ENCODE results near the gene ERN2. TPM values are rescaled to one million over a fixed set of nuclear protein-coding genes. Genes with fewer than 3 reads are reported as not detected.

Gene ERN2
- total RNA-seq, 1 donor from 2014 or later, result 1.8 TPM

DNA sequence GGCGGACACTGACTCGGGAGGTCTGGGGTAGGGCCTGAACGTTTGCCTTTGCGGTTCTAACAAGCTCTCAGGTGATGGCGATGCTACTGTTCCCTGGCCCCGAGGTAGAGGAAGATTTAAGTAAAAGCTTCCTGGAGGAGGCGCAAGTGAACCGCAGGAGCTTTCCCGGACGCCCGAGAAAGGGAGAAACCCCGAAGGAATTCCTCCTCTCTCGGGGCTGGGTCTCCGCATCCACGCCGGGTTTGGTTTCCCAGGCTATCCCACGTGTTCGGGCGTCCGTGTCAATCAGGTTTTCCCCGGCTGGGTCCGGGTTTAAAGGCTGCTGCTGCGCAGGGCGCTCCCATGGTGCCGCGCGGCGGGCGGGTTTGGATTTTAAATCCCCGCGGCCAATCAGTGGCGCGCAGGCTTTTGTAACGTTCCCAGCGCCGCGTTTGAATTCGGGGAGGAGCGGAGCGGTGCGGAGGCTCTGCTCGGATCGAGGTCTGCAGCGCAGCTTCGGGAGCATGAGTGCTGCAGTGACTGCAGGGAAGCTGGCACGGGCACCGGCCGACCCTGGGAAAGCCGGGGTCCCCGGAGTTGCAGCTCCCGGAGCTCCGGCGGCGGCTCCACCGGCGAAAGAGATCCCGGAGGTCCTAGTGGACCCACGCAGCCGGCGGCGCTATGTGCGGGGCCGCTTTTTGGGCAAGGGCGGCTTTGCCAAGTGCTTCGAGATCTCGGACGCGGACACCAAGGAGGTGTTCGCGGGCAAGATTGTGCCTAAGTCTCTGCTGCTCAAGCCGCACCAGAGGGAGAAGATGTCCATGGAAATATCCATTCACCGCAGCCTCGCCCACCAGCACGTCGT is 34.4 kb downstream of the ERN2 start, which contains the start of gene PLK1:
PLK1 (plus strand) TSS at position 460 of the 844 bp plus-strand sequence; CDS start at position 504, 44 bp downstream.
- Histone ChIP-seq H3K4me3 (peak within 1 kb of the TSS; percentile 95), H3K9me3 (ENCODE audit: low read depth) (no peaks in the 10 kb centered on the region), H4K20me1 (ENCODE audit: low read depth) (peaks cover 49% of the 10 kb centered on the region), H2AFZ (replicated peaks) (peak within 1 kb of the TSS; percentile 80), H3K79me2 (ENCODE audit: low read depth) (peaks cover 49% of the 10 kb centered on the region), H3K4me1 (peaks cover 31% of the 10 kb centered on the region), H3F3A (ENCODE audit: low read depth) (peaks cover 35% of the 10 kb centered on the region), H3K4me2 (peak within 1 kb of the TSS; percentile 85), H3K36me3 (peaks cover 4% of the 10 kb centered on the region), H3K27ac (peak within 1 kb of the TSS; percentile 15), H3K27me3 (no peaks in the 10 kb centered on the region), H3K9ac (peak within 1 kb of the TSS; percentile 67)
- peaks cover 25% of the 10 kb centered on the region for H3K4me1 Mint-ChIP-seq
- H3K9me3 Mint-ChIP-seq, result no peaks in the 10 kb centered on the region
- TF ChIP-seq, protein P1, sequence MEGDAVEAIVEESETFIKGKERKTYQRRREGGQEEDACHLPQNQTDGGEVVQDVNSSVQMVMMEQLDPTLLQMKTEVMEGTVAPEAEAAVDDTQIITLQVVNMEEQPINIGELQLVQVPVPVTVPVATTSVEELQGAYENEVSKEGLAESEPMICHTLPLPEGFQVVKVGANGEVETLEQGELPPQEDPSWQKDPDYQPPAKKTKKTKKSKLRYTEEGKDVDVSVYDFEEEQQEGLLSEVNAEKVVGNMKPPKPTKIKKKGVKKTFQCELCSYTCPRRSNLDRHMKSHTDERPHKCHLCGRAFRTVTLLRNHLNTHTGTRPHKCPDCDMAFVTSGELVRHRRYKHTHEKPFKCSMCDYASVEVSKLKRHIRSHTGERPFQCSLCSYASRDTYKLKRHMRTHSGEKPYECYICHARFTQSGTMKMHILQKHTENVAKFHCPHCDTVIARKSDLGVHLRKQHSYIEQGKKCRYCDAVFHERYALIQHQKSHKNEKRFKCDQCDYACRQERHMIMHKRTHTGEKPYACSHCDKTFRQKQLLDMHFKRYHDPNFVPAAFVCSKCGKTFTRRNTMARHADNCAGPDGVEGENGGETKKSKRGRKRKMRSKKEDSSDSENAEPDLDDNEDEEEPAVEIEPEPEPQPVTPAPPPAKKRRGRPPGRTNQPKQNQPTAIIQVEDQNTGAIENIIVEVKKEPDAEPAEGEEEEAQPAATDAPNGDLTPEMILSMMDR (IDR thresholded peaks at IDR 0.05), result peak; percentile 53
- TF ChIP-seq EZH2phosphoT487 (IDR thresholded peaks at IDR 0.05), result no peak
- peak; percentile 96 for DNase-seq (ENCODE audit: low spot score)
- peaks cover 22% of the 10 kb centered on the region for H3K36me3 Mint-ChIP-seq
- peaks cover 5% of the 10 kb centered on the region for H3K27me3 Mint-ChIP-seq (ENCODE audit: insufficient read depth, low read depth)
- H3K4me3 Mint-ChIP-seq, result peak within 1 kb of the TSS; percentile 98
- H3K27ac Mint-ChIP-seq, result peak within 1 kb of the TSS; percentile 88

DNA sequence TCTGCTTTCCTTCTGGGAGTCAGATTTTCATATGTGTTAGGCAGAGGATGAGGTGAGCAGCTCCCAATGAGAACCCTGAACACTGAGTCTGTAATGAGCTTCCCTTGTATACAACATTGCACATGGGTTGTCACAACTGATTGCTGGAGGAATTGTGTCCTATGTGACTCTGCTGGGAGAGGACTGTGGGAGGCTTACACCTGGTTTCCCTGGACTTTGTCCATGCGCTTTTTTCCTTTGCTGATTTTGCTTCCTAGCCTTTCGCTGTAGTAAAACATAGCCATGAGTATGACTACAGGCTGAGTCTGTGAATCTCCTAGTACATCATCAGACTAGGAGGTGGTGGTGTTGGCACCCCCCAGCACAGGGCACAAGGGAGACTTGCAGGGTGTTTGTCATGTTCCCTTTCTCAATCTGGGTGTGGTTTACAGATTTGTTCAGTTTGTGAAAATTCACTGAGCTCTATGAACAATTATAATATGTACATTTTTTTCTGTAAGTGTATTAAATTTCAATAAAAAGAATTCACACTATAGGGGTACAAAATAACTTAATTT is 36.0 kb downstream of the ERN2 start:
- H3K4me1 ChIP-seq, result peaks cover 38% of the 10 kb centered on the region
- Mint-ChIP-seq H3K36me3 (peaks cover 17% of the 10 kb centered on the region), H3K9me3 (no peaks in the 10 kb centered on the region), H3K27me3 (ENCODE audit: insufficient read depth, low read depth) (peaks cover 4% of the 10 kb centered on the region), H3K27ac (no peak overlapping the region), H3K4me1 (peaks cover 28% of the 10 kb centered on the region), H3K4me3 (peak overlapping the region; percentile 98)
- no peak for DNase-seq (ENCODE audit: low spot score)
- peaks cover 33% of the 10 kb centered on the region for H3K79me2 ChIP-seq (ENCODE audit: low read depth)
- H2AFZ ChIP-seq (replicated peaks), result no peak overlapping the region
- H3K9me3 ChIP-seq (ENCODE audit: low read depth), result no peaks in the 10 kb centered on the region
- TF ChIP-seq, protein P1 (IDR thresholded peaks at IDR 0.05), result no peak
- TF ChIP-seq EZH2 (IDR thresholded peaks at IDR 0.05) (no peak), EZH2phosphoT487 (IDR thresholded peaks at IDR 0.05) (no peak)
- no peak overlapping the region for H3K4me3 ChIP-seq
- no peaks in the 10 kb centered on the region for H3K27me3 ChIP-seq
- no peak overlapping the region for H3K9ac ChIP-seq
- H3F3A ChIP-seq (ENCODE audit: low read depth), result peaks cover 47% of the 10 kb centered on the region
- peaks cover 40% of the 10 kb centered on the region for H4K20me1 ChIP-seq (ENCODE audit: low read depth)
- H3K4me2 ChIP-seq, result no peak overlapping the region
- peaks cover under 1% of the 10 kb centered on the region for H3K36me3 ChIP-seq
- H3K27ac ChIP-seq, result no peak overlapping the region

DNA sequence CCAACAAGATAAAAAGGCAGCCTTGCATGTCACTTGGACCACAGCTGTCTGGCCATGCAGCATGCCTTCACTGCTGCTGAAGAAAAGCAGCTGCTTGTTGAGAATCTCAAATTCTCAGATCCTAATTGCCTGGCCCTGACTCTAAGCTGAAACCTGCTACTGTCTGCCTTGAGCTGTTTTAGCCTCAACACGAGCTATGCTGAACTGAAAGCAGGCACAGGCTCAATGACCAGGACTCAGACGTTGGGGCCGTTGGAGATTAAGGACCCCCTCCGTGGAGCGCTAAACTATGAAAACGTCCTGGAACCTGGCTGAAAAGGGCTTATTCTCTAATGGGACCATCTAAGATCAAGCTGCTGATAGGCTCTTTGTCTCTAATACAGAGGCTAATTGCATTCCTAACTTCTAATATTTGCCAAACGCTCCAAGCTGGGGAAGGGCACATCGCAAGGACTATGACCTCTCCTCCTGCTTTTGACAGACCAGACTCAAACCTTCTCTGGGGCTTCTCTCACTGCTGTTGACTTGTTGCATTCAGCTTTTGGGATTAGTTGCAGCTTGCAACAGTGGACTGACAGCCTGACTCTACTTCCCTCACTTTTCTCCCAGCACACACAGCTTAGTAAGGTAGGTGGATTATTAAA is 38.9 kb downstream of the ERN2 start:
- H3K36me3 Mint-ChIP-seq, result peaks cover 4% of the 10 kb centered on the region
- H3K4me2 ChIP-seq, result peak overlapping the region; percentile 54
- TF ChIP-seq EZH2phosphoT487 (IDR thresholded peaks at IDR 0.05) (peak; percentile 35), EZH2 (IDR thresholded peaks at IDR 0.05) (no peak)
- TF ChIP-seq, protein P1 (IDR thresholded peaks at IDR 0.05), result no peak
- peaks cover 5% of the 10 kb centered on the region for H3K4me1 Mint-ChIP-seq
- no peaks in the 10 kb centered on the region for H3K27me3 Mint-ChIP-seq (ENCODE audit: insufficient read depth, low read depth)
- no peak overlapping the region for H3K4me3 ChIP-seq
- no peak overlapping the region for H3K27ac Mint-ChIP-seq
- no peaks in the 10 kb centered on the region for H3K27me3 ChIP-seq
- H3K79me2 ChIP-seq (ENCODE audit: low read depth), result peaks cover 4% of the 10 kb centered on the region
- no peak overlapping the region for H3K9ac ChIP-seq
- peak overlapping the region; percentile 74 for H3K27ac ChIP-seq
- H3K4me1 ChIP-seq, result peaks cover 19% of the 10 kb centered on the region
- H3K9me3 ChIP-seq (ENCODE audit: low read depth), result no peaks in the 10 kb centered on the region
- peaks cover 12% of the 10 kb centered on the region for H4K20me1 ChIP-seq (ENCODE audit: low read depth)
- no peak overlapping the region for H2AFZ ChIP-seq (replicated peaks)
- no peak overlapping the region for H3K4me3 Mint-ChIP-seq
- DNase-seq (ENCODE audit: low spot score), result peak; percentile 81
- no peaks in the 10 kb centered on the region for H3K9me3 Mint-ChIP-seq
- H3F3A ChIP-seq (ENCODE audit: low read depth), result peaks cover 45% of the 10 kb centered on the region
- H3K36me3 ChIP-seq, result no peaks in the 10 kb centered on the region

Measured in neural progenitor cell (in vitro differentiated cells).